Endothelial cell of umbilical vein (primary cell): ENCODE data around the gene NSDHL. TPM values are rescaled to one million over a fixed set of nuclear protein-coding genes. Genes with fewer than 3 reads are reported as not detected.

ENCODE experiments used
- BruUV-seq: library from RNA; stranded (reverse); fragments of 400-500 nt; replicated peaks from 2 replicates; lab custom pipeline; 2021; lab: Mats Ljungman, UMichigan
- CTCF ChIA-PET: fragments of 300-600, 350-600 bp; sonication (Branson Sonifier 250); formaldehyde crosslinking; loops from one replicate; lab custom pipeline; 2021; ENCODE audit warnings: antibody characterized with exemption, inconsistent platforms; lab: Charles Lee
- POLR2A ChIA-PET: fragments of 300-600, 350-600 bp; sonication (Branson Sonifier 250); formaldehyde crosslinking; loops from one replicate; lab custom pipeline; 2021; ENCODE audit warnings: antibody characterized with exemption, inconsistent platforms; lab: Charles Lee
- DNase-seq: peaks from one replicate; pipeline ENCODE4 v3.0.0-alpha.2; 2011; ENCODE audit warnings: low read depth, low spot score
- FAIRE-seq: peaks from 2 replicates; lab custom pipeline; 2011; peaks lifted over from hg19 to GRCh38; lab: Jason Lieb, UNC
- H2AFZ ChIP-seq: 2 replicates; pipeline ENCODE4 v1.6.0; 2012; ENCODE audit warnings: low read depth, low read length, control low read depth, inconsistent platforms
- H3K27ac ChIP-seq: 2 replicates; pipeline ENCODE4 v1.5.1; 2011; ENCODE audit warnings: low read depth, mild to moderate bottlenecking, control low read depth, low read length, moderate library complexity; ENCODE audit not compliant: insufficient read depth
- H3K27me3 ChIP-seq, 2 experiments: 2 replicates each; pipeline versions ENCODE4 v1.6.0 to v1.6.1; 2011; ENCODE audit warnings: low read length in 2 of 2, mixed read lengths in 1 of 2; ENCODE audit not compliant: control insufficient read depth in 2 of 2, insufficient read depth in 2 of 2
- H3K36me3 ChIP-seq, 2 experiments: 2 replicates in 1 of 2; 3 replicates in 1 of 2; pipeline ENCODE4 v1.5.1; 2011; ENCODE audit warnings: low read length in 2 of 2, mild to moderate bottlenecking in 1 of 2, moderate library complexity in 1 of 2; ENCODE audit not compliant: control insufficient read depth in 2 of 2, insufficient read depth in 2 of 2; ENCODE audit errors: extremely low read depth in 1 of 2
- H3K4me1 ChIP-seq: 3 replicates; pipeline ENCODE4 v1.5.1; 2011; ENCODE audit warnings: mild to moderate bottlenecking, low read length; ENCODE audit not compliant: control insufficient read depth, insufficient read depth; ENCODE audit errors: extremely low read depth
- H3K4me2 ChIP-seq: 2 replicates; pipeline ENCODE4 v1.6.1; 2011; ENCODE audit warnings: low read length, control low read depth, mixed read lengths; ENCODE audit not compliant: insufficient read depth
- H3K4me3 ChIP-seq, 3 experiments: fragments of 200-600 bp in 1 of 3; sonication (generic), shearing (Covaris generic) in 1 of 3; replicated peaks in 1 of 3; 2 replicates each; pipeline ENCODE4 v1.5.1; 2011 to 2016; ENCODE audit warnings: control low read depth in 3 of 3, low read length in 3 of 3, mild to moderate bottlenecking in 2 of 3, inconsistent platforms in 1 of 3, low read depth in 1 of 3, moderate library complexity in 1 of 3; ENCODE audit not compliant: insufficient read depth in 1 of 3
- H3K79me2 ChIP-seq: 2 replicates; pipeline ENCODE4 v1.6.0; 2012; ENCODE audit warnings: low read length, inconsistent platforms; ENCODE audit not compliant: control insufficient read depth, insufficient read depth
- H3K9ac ChIP-seq: replicated peaks from 2 replicates; pipeline ENCODE3; 2011; ENCODE audit warnings: low read length, control low read depth; ENCODE audit not compliant: insufficient read depth; ENCODE audit errors: extremely low read depth
- H3K9me1 ChIP-seq: replicated peaks from 3 replicates; pipeline ENCODE4 v1.6.0; 2011; ENCODE audit warnings: mild to moderate bottlenecking, low read length; ENCODE audit not compliant: control insufficient read depth, insufficient read depth; ENCODE audit errors: extremely low read depth
- H3K9me3 ChIP-seq: replicated peaks from 2 replicates; pipeline ENCODE4 v1.5.1; 2012; ENCODE audit warnings: low read length, inconsistent platforms; ENCODE audit not compliant: control insufficient read depth, insufficient read depth
- H4K20me1 ChIP-seq: replicated peaks from 2 replicates; pipeline ENCODE3; 2011; ENCODE audit warnings: mild to moderate bottlenecking, low read length; ENCODE audit not compliant: control insufficient read depth, insufficient read depth; ENCODE audit errors: extremely low read depth
- EZH2 ChIP-seq: IDR thresholded peaks from 2 replicates; pipeline ENCODE4 v1.6.1; 2012; ENCODE audit warnings: borderline replicate concordance, low read depth, mild to moderate bottlenecking, moderate library complexity, low read length, inconsistent platforms; ENCODE audit not compliant: severe bottlenecking
- FOS ChIP-seq: IDR thresholded peaks from 2 replicates; pipeline ENCODE4 v1.6.1; 2011; ENCODE audit warnings: mild to moderate bottlenecking, low read length, moderate library complexity, borderline replicate concordance; ENCODE audit not compliant: insufficient read depth
- GATA2 ChIP-seq: IDR thresholded peaks from 2 replicates; pipeline ENCODE4 v1.7.0; 2011; ENCODE audit warnings: low read depth, mild to moderate bottlenecking, moderate library complexity, mixed read lengths, low read length; ENCODE audit not compliant: insufficient read length, insufficient read depth
- JUN ChIP-seq: IDR thresholded peaks from 2 replicates; pipeline ENCODE4 v1.6.1; 2011; ENCODE audit warnings: borderline replicate concordance, low read depth; ENCODE audit not compliant: insufficient read length, insufficient read depth
- MYC ChIP-seq: IDR thresholded peaks from one replicate; pipeline ENCODE4 v1.6.1; 2011; ENCODE audit warnings: mild to moderate bottlenecking, low read depth, low read length
- POLR2A ChIP-seq: IDR thresholded peaks from 2 replicates; pipeline ENCODE4 v1.6.1; 2012; ENCODE audit warnings: low read depth, mild to moderate bottlenecking, control low read depth, low read length
- POLR2AphosphoS5 ChIP-seq: IDR thresholded peaks from 2 replicates; pipeline ENCODE4 v1.6.1; 2012; ENCODE audit warnings: low read depth, mild to moderate bottlenecking, control low read depth, low read length, moderate library complexity; ENCODE audit not compliant: insufficient read depth
- dilution Hi-C: fragments of 300-500 bp; cut with MboI; formaldehyde crosslinking; loops from one replicate; pipeline ENCODE4 v1.15.0; 2019; ENCODE audit warnings: low sequenced_read_pairs; ENCODE audit not compliant: extremely low pct_ligation_motif_present
- intact Hi-C: fragments of 100-400 bp; cut with micrococcal nuclease; formaldehyde crosslinking; loops from one replicate; pipeline ENCODE4 v1.10.0; 2022
- polyA plus RNA-seq, 4 experiments: library from polyadenylated mRNA; depleted of rRNA in 3 of 4; stranded (reverse) in 3 of 4; unstranded in 1 of 4; fragments of >200 nt; gene quantifications; 2 replicates each; pipeline versions ENCODE4 v1.2.1 to v1.2.3, GENCODE V29; 2011 to 2012; ENCODE audit warnings: missing spikeins in 1 of 4
- total RNA-seq: library from RNA; stranded (reverse); gene quantifications from 2 replicates; pipeline ENCODE4 v1.2.3, GENCODE V29; 2021
- TF ChIP-seq, protein P1 (sequence below), 2 donors: IDR thresholded peaks; 1 replicate in 1 of 2; 2 replicates in 1 of 2; pipeline ENCODE4 v1.5.1; 2011; ENCODE audit warnings: low read length in 2 of 2, mild to moderate bottlenecking in 2 of 2, moderate library complexity in 2 of 2, control low read depth in 1 of 2, inconsistent platforms in 1 of 2, low read depth in 1 of 2; ENCODE audit not compliant: insufficient read depth in 1 of 2; ENCODE audit errors: extremely low read depth in 1 of 2
- TF ChIP-seq, protein P2 (sequence below): IDR thresholded peaks from 2 replicates; pipeline ENCODE4 v1.6.1; 2011; ENCODE audit not compliant: insufficient read depth, insufficient read length

Gene NSDHL
- total and polyA plus RNA-seq, 2 donors (not counting 3 experiments of a cell fraction or from before 2014, with no cell fraction given), result 40.0 to 43.7 TPM

DNA sequence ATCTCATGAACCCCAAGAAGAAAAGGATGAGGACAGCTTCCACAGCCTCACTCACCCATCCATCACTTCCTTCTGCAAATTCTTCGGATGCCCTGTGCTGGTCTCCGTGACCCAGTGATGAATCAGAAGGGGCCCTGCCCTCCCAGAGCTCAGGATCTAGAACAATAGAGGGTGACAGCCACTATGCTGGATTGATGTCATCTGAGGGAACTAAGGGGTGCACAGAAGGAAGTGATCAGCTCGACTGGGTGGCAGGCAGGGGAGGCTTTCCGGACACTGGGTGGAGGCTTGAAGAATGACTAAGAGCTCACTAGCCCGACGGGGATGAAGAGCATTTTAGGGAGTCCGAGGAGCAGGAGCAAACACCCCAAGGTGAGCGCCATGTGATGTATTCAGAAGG, 65.6 kb downstream of the NSDHL start:
- H3K79me2 ChIP-seq, result peaks cover 16% of the 10 kb centered on the region
- intact Hi-C loops (loop anchor here (2.0 kb wide), 1 partner anchor 66 kb away; the partner anchor contains the start of genes CETN2 and NSDHL), dilution Hi-C loops (no loop called here)
- H2AFZ ChIP-seq, result no peak overlapping the region
- H3K9me1 ChIP-seq, result no peaks in the 10 kb centered on the region
- no peaks in the 10 kb centered on the region for H3K27me3 ChIP-seq
- no TSS peak for BruUV-seq
- no peak overlapping the region for H3K9ac ChIP-seq
- POLR2A ChIA-PET, result no interaction called here
- H3K27ac ChIP-seq, result peak overlapping the region; percentile 56
- no peaks in the 10 kb centered on the region for H3K9me3 ChIP-seq
- no peaks in the 10 kb centered on the region for H4K20me1 ChIP-seq
- no peak for TF ChIP-seq GATA2
- TF ChIP-seq FOS, result peak; percentile 88
- CTCF ChIA-PET, result interaction anchor here (0.8 kb wide), 1 partner anchor 9 kb away, joined by 3 read pairs; no protein-coding TSS in a partner anchor
- H3K4me2 ChIP-seq, result no peak overlapping the region
- no peaks in the 10 kb centered on the region for H3K36me3 ChIP-seq
- FAIRE-seq, result peak; percentile 94
- DNase-seq, result peak; percentile 44
- H3K4me1 ChIP-seq, result peaks cover 21% of the 10 kb centered on the region
- H3K4me3 ChIP-seq, result no peak overlapping the region

DNA sequence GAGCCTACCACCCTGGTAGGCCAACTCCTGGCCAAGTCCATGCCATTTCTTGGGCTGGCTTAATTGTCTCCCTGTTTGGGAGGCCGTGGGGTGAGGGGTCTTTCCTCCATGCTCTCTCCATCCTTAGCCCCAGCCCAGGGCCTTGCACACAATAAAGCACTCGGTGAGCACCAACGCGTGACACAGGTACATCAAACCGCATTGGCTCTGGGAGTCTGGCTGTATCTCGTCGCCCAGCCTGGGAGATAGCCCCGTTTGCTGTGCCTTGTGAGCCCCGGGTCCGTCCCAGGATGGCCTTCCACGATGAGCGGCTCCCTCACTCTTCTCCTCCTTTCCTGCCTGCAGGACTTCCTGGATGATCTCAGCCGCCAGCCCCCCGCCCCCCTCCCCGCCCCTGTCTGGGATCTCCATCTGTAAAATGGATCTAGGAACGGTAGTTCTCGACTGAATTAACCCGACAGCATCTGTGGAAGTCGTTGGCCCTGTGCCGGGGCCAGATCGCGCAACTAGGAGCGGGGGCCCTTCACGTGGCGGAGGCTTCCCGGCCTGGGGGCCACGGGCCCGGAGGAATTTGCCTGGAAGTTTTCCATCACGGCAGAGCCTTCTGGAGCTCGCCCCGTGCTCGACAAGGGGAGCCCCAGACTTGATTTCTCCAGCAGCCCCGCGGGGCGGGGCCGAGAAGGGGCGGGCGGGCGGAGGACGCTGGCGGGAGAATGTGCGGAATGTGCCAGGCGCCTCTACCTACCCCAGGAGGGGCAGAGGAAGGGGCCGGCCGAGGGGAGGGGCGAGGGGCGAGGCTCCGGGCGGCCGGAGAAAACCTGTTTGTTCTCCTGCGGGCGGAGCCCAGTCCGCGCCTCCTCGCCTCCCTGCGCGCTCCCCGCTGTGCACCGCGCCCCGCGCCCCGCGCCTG, 66.6 kb downstream of the NSDHL start, which contains the start of gene ZNF185:
Gene ZNF185, plus strand, starts transcription at position 846 of the 910 bp plus-strand sequence. CDS start 16,423 bp downstream, outside the sequence.
- FAIRE-seq (peak; percentile 89), DNase-seq (peak; percentile 54)
- H3K4me2 ChIP-seq, result peak within 1 kb of the TSS; percentile 42
- peak within 1 kb of the TSS; percentile 58 for H3K9ac ChIP-seq
- H3K9me1 ChIP-seq, result no peaks in the 10 kb centered on the region
- intact Hi-C loops, result loop anchor here (2.0 kb wide), 1 partner anchor 67 kb away; the partner anchor contains the start of genes CETN2 and NSDHL
- peak within 1 kb of the TSS; percentile 31 to 50 (median 48) for H3K4me3 ChIP-seq
- BruUV-seq, result TSS peak; percentile 84
- POLR2A ChIA-PET, result no interaction called here
- TF ChIP-seq EZH2, result no peak
- TF ChIP-seq POLR2AphosphoS5, result no peak
- no peak for TF ChIP-seq POLR2A
- no peak for TF ChIP-seq GATA2
- TF ChIP-seq, protein P1, sequence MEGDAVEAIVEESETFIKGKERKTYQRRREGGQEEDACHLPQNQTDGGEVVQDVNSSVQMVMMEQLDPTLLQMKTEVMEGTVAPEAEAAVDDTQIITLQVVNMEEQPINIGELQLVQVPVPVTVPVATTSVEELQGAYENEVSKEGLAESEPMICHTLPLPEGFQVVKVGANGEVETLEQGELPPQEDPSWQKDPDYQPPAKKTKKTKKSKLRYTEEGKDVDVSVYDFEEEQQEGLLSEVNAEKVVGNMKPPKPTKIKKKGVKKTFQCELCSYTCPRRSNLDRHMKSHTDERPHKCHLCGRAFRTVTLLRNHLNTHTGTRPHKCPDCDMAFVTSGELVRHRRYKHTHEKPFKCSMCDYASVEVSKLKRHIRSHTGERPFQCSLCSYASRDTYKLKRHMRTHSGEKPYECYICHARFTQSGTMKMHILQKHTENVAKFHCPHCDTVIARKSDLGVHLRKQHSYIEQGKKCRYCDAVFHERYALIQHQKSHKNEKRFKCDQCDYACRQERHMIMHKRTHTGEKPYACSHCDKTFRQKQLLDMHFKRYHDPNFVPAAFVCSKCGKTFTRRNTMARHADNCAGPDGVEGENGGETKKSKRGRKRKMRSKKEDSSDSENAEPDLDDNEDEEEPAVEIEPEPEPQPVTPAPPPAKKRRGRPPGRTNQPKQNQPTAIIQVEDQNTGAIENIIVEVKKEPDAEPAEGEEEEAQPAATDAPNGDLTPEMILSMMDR (IDR thresholded peaks at IDR 0.05; ENCODE audit: extremely low read depth in 1 of 2, insufficient read depth in 1 of 2, low read depth in 1 of 2, low read length in 2 of 2), result no peak
- TF ChIP-seq FOS, result no peak
- no peak for TF ChIP-seq JUN
- TF ChIP-seq, protein P2, sequence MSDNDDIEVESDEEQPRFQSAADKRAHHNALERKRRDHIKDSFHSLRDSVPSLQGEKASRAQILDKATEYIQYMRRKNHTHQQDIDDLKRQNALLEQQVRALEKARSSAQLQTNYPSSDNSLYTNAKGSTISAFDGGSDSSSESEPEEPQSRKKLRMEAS, result no peak
- no peak for TF ChIP-seq MYC
- peak within 1 kb of the TSS; percentile 56 for H3K27ac ChIP-seq
- H4K20me1 ChIP-seq, result no peaks in the 10 kb centered on the region
- H3K27me3 ChIP-seq, result no peaks in the 10 kb centered on the region
- peaks cover 21% of the 10 kb centered on the region for H3K4me1 ChIP-seq
- peak within 1 kb of the TSS; percentile 44 for H2AFZ ChIP-seq
- H3K36me3 ChIP-seq, result no peaks in the 10 kb centered on the region
- dilution Hi-C loops, result no loop called here
- CTCF ChIA-PET, result interaction anchor here (0.8 kb wide), 1 partner anchor 8 kb away, joined by 3 read pairs; no protein-coding TSS in a partner anchor
- peaks cover 20% of the 10 kb centered on the region for H3K79me2 ChIP-seq
- no peaks in the 10 kb centered on the region for H3K9me3 ChIP-seq
